Fibroblast of skin of right quadriceps (primary cell): ENCODE results near the gene TXNRD2.

Experiments
- DNase-seq: peaks from one replicate; pipeline ENCODE4 v3.0.0-alpha.2; 2013

The TXNRD2 gene

DNA sequence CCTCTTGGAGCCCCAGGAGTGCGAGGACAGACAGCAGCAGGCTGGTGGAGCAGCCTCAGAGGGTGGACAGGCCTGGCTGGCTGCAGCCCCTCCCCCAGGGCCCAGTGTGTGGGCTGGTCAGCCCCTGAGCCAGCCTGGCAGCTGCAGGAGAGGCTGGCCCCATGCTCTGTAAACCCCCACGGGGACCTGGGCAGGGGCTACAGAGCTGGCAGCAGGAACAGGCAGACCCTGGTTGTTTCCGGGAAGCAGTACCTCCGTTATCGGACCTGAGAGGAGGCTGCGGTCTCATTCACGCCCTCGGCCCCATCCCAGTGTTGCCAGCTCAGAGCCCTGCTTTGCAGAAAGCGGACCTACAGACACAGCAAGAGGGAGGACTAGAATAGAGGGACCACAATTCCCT lies 38.6 kb downstream of the TXNRD2 start:
- DNase-seq: no peak

DNA sequence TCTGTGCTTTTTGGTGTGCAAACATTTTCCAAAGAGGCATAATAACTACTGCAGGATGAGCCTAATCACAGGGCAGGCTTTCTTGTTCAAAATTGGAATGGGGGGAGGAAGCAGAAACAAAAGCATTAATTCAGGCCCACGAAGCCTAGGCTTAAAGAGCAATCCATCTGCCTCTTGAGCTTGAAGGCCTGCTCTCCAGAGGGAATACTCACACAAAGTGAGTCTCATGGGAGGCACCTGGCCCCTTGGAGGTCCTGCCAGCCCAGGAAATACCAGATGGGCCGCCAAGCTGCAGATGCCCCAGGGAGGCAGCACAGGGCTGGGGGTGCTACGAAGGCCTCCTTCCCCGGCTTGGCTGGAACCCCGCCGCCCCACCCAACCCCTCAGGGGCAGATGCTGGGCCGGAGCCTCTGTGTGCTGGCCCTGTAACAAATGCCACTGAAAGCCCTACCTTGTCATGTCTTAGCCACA lies 39.3 kb downstream of the TXNRD2 start:
- DNase-seq: no peak

DNA sequence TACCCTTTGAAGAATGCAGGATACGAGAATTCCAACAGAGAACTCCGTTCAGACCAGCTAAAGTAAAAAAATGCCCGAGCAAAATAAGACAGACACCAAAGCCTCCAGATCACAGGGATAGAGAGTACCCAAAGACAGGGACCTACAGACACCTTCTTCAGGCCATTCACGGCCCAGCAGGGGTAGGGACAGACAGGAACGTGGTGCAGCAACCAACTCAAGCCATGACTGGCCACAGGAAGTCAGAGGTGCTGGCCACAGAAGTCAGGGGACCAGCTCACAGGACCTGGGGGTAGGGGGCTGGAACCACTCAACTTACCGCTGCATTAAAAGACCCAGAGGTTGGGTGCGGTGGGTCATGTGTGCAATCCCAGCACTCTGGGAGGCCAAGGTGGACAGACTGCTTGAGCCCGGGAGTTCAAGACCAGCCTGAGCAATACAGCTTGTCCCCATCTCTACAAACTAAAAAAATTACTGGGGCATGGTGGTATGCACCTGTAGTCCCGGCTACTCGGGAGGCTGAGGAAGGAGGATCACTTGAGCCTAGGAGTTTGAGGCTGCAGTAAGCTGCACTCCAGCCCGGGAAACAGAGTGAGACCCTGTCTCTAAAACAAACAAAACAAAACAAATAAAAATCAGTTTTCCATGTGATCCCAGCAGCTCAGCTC lies 39.9 kb downstream of the TXNRD2 start:
- no peak for DNase-seq

DNA sequence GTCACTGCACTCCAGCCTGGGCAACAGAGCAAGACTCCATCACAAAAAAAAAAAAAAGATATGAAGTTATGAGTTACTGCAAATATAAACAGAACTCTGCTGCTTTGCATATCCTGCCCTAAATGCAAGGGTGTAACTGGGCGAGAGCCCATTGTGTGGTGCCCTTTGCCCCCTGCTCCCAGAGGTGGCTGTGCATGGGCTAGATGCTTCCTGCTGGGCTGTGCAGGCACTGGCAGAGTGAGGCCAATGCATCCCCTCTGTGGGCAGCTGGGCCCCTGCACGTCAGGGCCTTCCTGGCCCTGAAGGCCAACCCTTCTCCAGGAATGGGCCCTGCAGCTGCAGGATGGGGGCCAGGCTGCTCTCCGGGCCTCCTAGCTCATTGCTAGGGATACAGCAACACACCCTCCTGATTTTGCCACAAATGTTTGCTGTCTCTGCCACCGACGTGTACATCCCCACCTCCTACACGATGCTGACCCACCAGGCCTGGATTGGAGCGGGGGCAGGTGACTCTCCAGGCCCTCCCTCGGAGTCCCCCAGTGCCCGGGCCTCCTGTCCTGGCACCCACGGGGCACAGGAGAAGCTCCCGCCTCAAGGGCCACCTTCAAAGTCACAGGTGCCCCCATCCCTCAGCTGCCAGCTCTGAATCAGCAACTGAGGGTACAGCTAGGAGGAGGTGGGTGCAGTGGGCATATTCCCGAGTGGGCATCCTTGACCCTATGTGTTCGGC lies 40.7 kb downstream of the TXNRD2 start:
- no peak for DNase-seq

DNA sequence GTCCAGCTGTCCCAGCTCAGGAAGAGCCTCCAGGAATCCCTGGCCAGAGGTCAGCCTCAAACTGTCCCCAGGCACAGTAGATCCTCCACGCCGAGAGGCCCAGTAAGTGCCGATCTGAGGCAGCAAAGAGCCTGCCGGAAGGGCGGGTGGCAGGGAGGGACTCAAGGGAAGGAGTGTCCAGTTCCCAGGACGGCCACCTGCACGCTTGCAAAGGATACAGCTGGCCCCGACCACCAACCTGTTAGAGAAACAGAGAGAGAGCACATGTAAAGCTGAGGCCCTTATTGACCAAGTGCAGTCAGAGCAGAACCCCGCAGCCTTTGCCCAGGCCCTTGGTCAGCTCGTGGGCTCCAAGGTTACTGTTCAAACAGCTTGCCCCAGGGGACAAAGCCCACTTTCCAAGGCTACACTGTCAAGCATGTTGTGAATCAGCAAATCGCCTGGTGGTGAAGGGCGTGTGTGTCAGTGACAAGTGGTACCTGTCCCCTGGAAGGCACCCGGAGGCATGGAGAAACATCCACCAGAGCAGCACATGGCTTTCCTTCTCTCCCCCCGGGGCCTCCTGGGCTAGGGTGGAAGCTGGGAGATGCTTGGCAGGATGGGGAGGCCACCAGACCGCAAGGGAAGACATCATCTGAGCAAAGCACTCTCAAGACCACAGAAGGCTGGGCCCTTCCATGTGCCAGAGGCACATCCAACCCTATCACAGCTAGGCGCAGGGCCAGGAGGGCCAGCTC lies 42.6 kb downstream of the TXNRD2 start:
- no peak for DNase-seq

DNA sequence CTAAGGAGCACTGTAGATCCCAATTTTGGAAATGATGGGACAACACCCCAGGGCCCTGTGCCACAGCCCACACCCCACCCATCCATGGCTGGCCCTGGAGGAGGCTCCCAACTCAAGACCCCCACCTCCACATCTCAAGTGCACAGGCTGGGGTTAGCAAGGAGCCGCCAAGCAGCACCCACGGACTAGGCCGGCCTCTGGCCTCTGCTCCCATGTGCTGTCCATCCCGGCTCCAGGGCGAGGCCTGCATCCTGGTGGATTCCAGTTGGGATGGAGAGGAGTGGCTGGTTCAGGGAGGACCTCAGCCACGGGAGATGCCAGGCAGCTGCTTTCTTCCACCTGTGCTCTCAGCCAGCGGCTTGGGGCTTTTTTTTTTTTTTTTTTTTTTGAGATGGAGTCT lies 43.5 kb downstream of the TXNRD2 start:
- no peak for DNase-seq

DNA sequence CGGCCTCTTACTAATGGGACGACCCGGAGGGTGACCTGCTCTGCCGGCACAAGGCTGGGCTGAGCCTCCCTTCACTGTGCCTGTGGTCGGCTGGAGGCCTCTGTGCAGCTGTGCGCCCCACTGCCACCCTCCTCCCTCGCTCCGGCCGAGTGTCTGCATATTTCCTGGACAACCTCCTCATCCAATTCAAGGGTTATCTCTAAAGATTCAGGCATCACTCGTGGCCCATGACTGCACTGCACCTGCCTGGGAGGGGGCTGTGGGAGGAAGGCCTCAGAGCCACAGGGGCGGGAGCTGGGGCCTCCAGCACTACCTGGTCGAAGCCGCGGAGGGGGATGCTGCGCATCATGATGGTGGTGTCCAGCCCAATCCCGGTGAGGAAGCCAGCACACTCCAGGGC lies 43.9 kb downstream of the TXNRD2 start:
- DNase-seq: no peak

DNA sequence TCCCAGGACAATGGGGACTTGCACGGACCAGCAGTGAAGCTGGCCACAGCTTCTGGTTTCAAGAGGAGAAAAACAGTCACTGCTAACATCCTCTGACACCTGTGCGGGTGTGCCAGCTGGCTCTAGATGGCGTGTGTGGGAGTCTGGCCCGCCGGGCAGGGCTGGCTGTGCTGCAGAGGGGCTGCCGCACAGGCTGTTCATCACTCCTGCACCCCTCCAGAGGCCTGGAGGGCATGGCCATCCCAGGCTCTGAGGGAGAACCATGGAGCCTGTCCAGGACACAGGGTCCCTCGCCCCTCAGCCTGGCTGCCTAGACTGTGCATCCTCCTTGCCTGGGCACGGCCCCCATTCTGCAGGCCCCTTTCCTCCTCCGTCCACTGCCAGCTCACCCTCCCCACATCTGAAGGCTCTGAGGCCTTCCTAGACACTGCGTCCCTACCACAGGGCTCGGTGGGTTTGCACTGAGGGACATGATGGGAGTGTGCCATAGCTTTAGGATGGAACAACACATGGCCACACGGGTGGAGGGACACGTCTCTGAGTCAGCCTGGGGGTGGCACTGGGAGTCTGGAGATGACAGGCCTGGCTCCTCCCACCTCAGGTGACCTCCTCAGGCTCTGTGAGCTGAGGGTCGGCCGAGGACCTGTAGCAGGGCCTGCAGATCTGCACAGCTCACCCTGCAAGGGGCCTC lies 44.8 kb downstream of the TXNRD2 start:
- DNase-seq: no peak

DNA sequence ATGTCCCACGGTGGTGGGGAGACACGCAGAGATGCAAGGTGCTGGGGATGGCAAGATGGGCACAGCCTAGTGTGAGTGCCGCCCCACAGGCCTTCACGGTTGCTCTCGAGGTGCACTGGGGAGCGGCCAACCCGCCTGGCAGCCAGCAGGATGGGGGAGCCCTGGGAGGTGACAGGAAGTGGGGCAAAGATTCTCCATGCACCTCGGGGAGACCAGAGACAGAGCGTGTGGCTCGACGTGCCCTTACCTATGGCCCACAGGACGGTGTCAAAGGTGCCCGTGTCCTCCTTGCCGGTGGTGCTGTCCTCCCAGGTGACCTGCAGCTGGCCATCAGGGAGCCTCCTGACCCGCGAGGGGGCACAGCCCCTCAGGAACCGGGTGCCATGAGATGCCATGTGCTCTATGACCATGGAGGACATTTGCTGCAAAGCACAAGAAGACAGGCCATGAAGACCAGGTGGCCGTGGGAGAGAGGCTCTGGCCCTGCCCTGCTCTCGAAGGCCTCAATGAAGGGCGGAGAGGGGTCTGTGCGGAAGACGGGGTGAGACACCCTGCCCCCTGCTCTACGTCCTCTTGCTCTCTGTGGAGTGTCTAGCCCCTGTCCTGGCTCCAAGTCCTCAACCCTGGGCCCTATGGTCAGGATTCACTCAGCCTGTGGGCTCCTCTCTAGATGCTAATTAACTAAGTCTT lies 46.3 kb downstream of the TXNRD2 start:
- no peak for DNase-seq

DNA sequence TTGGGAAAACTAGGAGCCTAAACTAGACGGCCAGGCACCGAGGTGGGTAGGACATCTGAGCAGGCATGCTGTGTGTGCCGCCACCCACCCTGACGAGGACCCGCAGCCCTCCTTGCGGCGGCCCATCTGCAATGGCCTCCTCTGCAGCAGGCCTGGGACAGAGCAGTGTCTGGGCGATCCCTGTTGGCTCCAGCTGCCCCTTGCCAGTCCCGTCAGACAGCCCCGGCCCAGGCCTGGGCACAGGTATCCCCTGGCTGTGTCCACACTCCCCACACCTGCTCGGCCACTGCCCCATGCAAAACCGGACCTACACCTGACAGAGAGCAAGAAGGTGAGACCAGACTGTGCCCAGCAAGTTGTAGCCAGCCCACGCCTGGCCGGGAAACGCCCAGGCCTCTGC lies 48.3 kb downstream of the TXNRD2 start:
- DNase-seq: no peak

DNA sequence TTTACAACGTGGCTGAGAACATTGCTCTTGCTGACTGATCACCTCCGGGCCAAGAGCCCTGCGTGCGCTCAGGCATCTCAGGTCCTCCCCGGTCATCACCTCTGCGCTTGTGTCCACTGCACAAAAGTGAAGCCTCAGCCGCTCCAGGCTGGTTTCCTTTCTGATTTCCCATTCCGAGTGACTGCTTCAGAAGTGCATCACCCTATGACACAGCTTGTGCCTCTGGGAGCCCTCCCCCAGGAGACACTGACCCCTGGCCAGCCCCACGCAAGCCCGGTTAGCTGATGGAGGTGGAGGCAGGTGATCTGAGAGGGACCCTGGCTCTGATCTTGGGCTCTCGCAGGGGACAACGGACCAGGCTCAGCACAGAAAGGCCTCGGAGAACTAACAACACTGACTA lies 48.7 kb downstream of the TXNRD2 start:
- no peak for DNase-seq

DNA sequence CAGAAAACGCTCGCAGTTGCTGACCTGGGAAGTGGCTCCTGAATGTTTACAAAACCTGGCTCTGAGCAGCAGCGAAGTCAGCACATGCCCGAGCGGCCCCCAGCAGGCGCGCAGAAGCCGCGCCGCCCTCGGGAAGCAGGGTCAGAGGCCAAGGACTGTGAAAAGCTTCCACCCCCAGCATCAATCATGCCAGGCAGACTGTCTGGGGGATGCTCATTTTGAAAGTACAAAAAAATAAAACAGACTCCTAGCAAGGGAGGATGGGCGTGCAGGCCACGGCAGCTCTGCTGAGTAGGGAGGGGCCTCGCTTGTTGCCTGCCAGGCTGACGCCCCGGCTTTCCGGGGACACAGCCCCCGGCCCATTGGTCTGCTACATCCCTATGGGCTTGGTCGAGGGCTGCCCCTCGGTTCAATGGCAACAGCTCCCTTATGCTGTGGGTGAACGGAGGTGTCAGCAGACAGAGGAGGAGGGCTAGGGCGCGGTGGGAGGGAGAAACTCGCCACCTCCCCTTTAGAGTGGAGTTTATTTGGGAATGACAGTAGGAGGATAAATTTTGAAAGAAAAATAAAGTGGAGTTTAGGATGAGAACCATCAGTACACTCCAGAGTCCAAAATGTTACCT lies 49.2 kb downstream of the TXNRD2 start:
- DNase-seq: peak; percentile 32

DNA sequence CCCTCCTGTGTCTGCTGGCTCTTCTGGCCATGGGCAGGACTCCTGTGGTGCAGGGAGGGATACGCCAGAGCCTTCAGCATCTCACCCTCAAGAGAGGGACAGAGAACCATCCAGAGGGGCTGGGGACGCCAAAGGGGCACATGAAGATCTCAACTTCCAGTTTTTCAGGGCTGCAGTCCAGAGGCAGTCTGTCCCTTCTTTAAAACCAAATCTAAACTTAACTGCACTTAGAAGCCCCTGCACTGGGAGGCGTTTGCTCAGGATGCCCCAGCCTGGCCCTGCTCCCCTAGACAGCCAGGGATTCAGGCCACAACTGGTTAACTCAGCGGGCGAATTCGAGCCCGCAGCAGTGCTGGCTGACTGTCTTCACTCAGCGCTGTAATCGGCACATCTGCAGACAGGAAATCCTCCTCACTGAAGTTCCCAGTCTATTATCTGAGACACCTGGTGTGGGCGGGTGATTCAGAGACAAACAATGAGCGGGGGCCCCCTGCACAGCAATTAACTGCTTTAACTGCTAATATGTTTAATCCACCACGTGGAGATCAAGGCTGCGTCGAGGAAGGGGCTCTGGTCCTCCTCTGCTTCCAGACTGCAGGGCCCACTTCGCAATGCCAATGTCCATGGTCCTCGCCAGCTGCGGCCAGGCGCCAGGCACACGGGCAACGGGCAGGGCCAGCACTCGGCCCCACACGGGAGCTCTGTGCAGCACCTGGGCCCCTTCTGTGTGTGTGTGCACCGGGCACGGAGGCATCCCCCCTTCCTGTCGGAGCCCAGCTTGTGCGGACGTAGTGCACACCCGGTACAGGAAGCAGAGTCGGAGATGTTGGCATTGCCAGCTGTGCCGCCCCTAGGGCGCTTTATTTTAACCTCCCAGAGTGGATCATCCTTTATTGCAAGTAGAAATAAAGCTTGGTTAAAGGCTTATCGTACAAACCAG lies 50.0 kb downstream of the TXNRD2 start:
- DNase-seq: peak; percentile 91

DNA sequence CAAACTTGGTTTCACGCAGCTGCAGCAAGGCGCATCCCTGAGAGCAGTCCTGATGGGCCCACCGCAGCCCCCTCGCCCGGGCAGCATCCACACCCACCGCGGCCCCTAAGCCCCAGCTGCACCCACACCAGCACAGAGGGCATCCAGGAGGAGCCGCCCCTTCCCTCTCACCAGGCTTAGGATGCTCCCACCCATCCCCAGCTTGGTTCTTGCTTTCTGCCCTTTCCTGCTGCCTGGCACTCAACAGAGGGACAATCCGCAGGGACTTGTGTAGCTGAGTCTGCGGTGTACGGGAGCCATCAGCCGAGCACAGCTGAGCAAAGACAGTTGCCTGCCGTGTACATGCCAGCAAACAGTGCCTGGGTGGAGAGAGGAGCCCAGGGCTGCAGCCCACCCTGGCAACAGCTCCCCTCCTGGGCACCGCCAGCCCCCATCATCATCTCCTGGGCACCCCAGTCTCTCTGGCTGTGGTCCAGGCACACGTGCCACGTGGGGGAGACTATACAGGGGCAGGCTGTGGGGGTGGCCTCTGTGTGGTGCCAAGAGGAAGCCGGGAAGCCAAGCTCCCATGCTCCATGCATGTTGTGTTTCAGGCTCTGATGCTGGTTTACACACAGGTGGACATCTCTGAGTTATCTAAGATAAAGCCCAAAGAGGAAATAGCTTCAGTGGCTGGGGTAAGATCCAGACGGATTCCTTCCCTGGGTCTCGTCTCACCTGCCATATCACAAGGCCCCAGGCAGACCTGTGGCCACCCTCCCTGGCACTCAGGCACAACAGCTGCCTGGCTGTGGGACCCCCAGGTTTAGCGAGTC lies 50.9 kb downstream of the TXNRD2 start:
- DNase-seq: no peak

DNA sequence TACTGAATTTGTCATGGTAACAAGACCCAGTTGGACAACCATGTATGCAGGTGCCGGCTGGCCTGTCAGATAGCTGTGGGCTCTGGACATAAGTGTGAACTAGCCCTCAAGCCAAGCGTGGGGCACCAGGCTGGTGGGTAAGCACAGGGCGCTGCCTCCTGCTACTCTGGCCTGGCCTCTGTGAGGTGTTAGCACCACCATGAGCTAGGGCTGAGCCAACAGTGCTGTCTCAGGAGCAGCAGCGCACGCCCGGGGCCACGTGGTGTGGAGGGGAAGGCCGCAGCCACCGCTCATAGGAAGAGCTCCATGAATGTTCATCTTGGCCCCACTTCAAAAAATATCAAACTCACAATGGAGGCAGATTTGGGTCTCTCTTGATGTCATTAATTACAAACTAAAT lies 51.7 kb downstream of the TXNRD2 start:
- DNase-seq: no peak

DNA sequence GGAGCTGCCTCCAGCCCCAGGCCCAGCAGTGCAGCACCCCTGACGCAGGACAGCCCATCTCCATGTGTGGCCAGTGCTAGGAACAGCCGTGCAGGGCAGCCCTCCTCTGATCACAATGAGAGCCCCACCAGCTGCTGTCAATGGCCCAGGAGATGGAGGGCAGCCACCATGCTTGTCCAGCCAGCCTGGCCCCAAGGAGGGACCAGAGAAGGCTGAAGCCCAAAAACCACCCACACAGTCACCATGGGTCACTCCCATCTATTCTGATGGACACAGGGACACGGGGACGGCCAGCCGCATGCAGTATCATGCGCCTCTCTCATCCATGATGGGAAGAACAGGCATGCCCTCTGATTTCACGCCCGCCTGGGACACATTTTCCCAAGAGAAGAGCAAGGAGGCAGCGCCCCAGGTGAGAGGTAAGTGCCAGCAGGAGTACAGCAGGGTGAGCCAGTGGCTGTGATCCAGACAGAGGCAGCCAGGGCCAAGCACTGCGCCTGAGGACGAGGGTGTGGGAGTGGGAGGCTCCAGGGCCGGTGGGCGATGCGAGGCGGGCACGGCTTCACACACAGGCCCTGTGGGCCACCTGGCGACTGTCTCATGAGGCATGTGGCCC lies 53.4 kb downstream of the TXNRD2 start:
- DNase-seq: no peak

DNA sequence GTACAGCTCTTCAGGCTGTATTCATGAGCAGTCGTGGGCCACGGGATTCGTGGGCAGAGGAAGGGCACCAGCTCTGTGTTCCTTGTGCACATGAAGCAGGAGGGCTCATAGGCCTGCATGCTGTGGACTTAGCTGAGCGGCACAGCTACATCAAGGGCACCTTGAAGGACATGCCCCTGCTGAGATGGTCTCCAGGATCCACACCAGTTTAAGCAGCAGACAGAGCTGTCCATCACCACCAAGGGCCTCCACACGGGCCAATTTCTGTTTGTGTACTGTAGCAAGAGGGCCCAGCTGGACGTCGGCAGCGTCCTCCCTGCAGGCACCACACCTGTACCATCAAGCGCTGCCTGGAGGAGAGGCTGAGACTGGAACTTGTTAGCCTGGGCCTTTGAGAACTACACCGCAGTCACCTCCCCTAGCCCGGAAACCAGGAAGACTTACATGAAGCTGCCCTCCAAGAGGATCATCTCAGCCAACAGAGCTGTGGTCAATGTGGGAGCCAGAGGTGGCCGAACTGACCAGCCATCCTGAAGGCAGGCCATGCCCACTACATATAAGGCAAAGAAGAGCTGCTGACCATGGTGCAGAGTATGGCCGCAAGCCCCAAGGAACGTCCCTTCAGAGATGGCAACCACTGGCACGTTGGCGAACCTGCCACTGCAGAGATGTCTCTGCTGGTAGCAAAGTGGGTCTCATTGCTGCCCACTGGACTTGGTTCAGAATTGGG lies 54.2 kb downstream of the TXNRD2 start:
- no peak for DNase-seq

DNA sequence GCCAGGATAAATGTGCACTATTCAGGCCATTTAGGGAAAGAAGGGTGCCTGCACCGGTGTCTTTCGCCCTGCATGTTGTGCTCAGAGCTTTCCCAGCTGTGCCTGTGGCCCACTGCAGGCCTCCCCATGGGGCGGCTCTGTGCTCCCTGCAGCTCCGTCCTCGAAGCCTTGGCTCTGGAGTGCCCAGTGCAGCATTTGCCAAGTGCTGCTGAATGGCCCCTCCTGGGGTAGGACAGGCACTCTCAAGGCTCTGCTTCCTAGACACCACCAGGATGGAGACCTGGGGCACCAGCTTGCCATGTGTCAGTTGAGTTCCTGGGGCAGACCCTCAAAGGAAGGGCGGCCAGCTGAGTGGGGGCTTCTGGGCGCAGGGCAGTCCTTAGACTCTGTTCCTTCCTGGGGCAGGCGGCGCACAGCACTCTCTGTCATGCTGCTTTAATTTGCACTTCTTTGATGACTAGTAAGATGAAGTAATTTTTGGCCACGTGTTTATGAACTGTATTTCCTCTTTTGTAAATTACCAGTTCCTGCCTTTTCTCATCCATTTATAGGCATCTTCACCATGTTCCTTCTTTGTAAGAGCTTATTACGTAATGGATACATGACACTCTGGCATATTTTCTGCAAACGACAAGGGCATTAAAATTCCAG lies 54.9 kb downstream of the TXNRD2 start:
- peak; percentile 94 for DNase-seq
